ENCODE results near the gene PAXIP1.

DNA sequence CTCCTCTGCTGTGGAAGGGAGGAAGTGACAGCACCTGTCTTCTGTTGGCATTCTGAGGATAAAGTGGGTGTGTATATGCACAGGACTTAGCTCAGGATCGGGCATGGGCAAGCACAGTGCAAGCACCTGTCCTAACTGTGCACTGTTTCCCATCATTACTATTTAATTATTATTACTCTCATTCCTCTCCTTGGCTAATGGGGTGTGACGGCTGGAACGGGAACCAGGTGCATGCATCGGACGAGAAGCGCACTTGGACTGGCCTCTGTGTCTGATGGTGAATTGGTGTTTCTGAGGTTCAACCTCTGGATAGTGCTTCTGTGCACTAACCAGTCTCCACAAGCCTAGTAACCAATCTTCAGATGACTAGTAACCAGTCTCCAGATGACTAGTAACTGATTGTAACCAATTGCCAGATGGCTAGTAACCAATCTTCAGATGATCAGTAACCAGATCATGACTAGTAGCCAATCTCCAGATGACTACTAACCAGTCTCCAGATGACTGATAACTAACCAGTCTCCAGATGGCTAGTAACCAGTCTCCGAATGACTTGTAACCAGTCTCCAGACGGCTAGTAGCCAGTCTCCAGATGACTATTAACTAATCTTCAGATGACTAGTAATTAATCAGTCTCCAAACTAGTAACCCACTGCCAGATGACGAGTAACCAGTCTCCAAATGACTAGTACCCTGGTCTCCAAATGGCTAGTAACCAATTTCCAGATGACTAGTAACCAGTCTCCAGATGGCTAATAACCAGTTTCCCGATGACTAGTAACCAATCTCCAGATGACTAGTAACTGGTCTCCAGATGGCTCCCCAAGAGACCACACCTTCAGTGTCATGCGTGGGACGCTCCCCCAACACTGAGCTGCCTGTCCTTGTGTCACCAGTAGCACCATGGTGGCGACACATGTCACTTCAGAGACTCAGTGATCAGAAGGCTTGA is 85.8 kb downstream of the PAXIP1 start:
- TF ChIP-seq CTCF (IDR thresholded peaks at IDR 0.05) = no peak
- no peak for TF ChIP-seq POLR2A (IDR thresholded peaks at IDR 0.05)

All from right lobe of liver (tissue), 4 donors.